ENCODE data around the gene CDH23.

Gene CDH23

DNA sequence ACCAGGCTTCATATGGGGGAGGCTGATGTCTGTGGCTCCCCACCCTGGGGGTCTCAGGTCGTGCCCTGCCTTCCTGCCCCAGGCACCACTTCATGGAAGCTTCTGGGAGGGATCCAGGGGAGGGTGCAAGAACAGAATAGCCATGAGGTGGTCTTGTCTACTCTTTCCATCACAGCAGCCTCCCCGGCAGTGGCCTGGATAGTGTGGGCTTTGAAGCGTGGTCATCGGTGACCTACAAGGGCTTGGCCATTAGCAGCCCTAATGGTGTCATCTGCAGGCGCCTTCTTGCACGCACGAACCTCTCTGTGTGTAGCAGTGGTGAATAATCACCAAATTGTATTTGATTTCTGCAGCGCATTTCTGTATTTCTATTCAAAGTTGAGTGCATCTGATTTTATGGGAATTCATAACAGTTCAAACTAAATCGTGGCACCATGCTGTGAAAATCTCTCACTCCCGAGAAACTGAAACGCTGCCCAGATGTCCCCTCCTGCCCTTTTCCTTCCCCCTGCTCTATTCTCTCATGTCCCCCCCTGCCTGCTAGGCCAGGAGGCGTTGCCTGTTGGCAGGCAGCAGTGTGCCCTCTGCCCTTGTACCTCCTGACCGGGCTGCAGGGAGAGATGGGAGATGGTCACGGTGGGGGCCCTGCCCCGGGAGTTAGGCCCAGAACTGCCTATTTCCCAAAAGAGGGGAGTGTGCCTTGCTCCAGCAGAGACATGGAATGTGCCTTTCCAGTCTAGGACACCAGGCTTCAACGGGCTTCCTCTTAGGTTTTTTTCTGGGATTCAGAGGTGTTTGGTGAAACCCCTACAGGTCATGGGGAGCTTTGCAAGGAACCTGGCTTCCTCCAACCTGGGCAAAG is 34.8 kb downstream of the CDH23 start:
- Histone ChIP-seq H3K36me3 (ENCODE audit: control insufficient read depth, insufficient read depth, low read length) (no peaks in the 10 kb centered on the region), H3K4me3 (replicated peaks; ENCODE audit: low read depth, low read length) (no peak overlapping the region)
- DNase-seq (ENCODE audit: extremely low read depth, insufficient read length), result no peak

DNA sequence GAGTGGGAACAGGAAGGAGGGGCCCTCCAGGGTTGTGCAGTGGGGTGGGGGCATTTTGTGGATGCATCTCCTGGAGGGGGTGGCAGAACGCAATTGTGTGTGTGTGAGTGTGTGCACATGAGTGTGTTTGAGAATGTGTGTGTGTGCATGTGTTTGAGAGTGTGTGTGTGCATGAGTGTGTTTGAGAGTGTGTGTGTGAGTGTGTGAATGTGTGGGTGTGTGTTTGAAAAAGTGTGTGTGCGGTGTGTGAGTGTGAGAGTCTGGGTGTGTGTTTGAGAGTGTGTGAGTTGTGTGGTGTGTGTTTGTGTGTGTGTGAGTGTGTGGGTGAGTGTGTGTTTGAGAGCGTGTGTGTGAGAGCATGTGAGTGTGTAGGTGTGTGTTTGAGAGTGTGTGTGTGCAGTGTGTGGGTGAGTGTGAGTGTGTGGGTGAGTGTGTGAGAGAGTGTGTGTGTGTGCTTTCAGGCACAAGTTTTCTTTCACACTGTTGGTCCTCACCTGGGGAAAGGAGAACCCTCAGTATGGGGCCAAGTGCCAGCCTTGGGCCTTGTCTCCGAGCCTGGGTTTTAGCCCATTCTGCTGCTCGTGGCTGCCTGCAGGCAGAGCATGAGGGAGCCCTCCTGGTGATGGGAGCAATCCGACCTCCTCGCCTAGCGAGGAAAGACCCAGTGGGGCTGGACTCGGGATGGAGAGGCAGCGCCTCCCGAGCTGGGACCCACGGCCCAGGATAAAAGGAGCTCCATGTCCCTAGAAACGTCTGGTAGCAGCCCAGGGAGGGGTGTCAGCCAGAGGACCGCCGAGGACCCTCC is 35.6 kb downstream of the CDH23 start:
- Histone ChIP-seq H3K27me3 (replicated peaks; ENCODE audit: control insufficient read depth, insufficient read depth, low read length) (no peaks in the 10 kb centered on the region; the same call in 1 of the 2 replicates), H3K36me3 (ENCODE audit: control insufficient read depth, insufficient read depth, low read length) (no peaks in the 10 kb centered on the region), H3K4me3 (replicated peaks; ENCODE audit: low read depth, low read length) (no peak overlapping the region)
- DNase-seq (ENCODE audit: extremely low read depth, insufficient read length), result no peak
- TF ChIP-seq, protein P1, sequence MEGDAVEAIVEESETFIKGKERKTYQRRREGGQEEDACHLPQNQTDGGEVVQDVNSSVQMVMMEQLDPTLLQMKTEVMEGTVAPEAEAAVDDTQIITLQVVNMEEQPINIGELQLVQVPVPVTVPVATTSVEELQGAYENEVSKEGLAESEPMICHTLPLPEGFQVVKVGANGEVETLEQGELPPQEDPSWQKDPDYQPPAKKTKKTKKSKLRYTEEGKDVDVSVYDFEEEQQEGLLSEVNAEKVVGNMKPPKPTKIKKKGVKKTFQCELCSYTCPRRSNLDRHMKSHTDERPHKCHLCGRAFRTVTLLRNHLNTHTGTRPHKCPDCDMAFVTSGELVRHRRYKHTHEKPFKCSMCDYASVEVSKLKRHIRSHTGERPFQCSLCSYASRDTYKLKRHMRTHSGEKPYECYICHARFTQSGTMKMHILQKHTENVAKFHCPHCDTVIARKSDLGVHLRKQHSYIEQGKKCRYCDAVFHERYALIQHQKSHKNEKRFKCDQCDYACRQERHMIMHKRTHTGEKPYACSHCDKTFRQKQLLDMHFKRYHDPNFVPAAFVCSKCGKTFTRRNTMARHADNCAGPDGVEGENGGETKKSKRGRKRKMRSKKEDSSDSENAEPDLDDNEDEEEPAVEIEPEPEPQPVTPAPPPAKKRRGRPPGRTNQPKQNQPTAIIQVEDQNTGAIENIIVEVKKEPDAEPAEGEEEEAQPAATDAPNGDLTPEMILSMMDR (IDR thresholded peaks at IDR 0.05; ENCODE audit: insufficient read depth, low read length, poor library complexity, severe bottlenecking), result no peak

More for the DNA sequence above, 34.8 kb downstream of the CDH23 start:
- TF ChIP-seq, protein P1 (IDR thresholded peaks at IDR 0.05; ENCODE audit: insufficient read depth, low read length, poor library complexity, severe bottlenecking), result no peak
- no peaks in the 10 kb centered on the region; the same call in 1 of the 2 replicates for H3K27me3 ChIP-seq (replicated peaks; ENCODE audit: control insufficient read depth, insufficient read depth, low read length)

DNA sequence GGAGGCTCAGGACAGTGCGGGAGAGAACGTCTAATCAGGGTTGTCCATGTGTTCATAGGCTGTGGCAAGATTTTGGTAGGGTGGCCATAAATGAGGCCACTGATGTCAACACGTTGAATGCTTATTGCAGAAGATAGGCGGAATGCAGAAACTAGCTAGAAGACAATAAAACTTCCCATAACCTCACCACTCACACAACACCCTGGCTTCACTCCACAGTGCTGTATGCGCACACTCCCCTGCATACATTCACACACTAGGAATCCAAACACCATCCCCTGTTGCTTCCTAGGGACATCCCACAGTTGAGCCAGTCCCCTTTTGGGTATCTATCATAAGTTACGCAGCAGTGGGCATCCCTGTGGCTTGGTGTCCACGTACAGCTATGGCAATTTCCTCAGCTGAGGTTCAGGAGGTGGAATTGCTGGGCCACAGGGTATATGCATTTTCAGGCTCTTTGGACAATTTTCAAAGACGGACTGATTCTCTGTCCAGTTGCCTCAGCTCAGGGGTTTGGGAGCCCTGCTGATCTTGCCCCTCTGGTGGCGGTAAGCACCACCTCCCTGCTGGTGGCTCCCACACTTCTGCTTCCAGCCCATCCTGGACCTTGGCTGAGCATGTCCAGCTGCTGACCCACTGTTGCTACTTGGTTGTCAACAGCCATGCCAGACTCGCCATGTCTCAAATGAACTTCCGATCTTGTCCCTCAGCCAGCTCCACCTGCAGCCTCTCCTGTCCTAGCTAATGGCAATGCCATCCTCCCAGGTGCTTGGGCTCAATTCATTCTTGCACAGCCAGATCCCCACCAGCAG is 36.4 kb downstream of the CDH23 start:
- no peak for DNase-seq (ENCODE audit: extremely low read depth, insufficient read length)
- no peaks in the 10 kb centered on the region; the same call in 1 of the 2 replicates for H3K27me3 ChIP-seq (replicated peaks; ENCODE audit: control insufficient read depth, insufficient read depth, low read length)
- H3K4me3 ChIP-seq (replicated peaks; ENCODE audit: low read depth, low read length), result no peak overlapping the region
- TF ChIP-seq, protein P1 (IDR thresholded peaks at IDR 0.05; ENCODE audit: insufficient read depth, low read length, poor library complexity, severe bottlenecking), result no peak
- H3K36me3 ChIP-seq (ENCODE audit: control insufficient read depth, insufficient read depth, low read length), result no peaks in the 10 kb centered on the region

DNA sequence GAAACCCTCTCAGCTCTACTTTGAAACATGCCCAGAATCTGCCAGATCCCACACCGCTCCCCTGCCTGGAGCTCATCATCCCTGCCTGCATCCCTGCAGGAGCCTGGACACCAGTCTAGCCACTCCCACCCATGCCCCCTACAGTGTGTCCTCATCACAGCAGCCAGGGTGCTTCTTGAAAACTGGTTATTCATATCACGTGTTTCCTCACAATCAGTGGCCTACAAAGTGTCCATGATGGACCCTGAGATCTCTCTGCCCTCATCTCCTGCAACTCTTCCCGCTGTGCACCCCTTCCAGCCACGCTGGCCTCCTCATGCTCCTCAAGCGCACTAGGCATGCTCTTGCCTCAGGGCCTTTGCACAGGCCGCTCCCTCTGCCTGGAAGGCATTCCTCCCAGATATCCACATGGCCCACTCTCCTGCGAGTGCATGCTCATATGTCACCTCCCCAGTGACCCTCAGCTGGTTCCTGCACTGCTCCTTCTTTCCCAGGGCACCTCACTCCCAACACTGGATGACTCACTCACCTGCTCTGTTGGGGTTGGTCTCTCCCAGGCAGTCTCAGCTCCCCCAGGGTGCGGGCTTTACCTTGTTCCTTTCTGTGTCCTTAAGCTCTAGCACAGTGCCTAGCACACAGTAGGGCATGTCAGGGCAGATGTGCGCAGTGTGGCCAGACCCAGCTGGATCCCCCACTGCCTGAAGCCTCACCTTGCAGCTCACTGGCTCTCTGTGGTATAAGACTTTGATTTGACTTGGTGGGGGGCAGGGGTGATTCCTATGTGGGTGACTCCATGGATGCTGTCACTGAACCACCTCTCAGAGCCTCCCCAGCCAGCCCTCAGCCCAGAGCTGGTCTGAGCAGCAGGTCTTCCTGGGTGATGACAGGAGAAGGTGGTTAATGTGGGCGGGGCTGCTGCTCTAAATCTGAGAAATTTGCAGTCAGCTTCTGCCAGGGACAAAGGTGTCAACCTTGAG is 37.3 kb downstream of the CDH23 start:
- H3K27me3 ChIP-seq (replicated peaks; ENCODE audit: control insufficient read depth, insufficient read depth, low read length), result no peaks in the 10 kb centered on the region; the same call in 1 of the 2 replicates
- no peak for DNase-seq (ENCODE audit: extremely low read depth, insufficient read length)
- H3K36me3 ChIP-seq (ENCODE audit: control insufficient read depth, insufficient read depth, low read length), result no peaks in the 10 kb centered on the region
- H3K4me3 ChIP-seq (replicated peaks; ENCODE audit: low read depth, low read length), result no peak overlapping the region
- TF ChIP-seq, protein P1 (IDR thresholded peaks at IDR 0.05; ENCODE audit: insufficient read depth, low read length, poor library complexity, severe bottlenecking), result no peak
